ENCODE data around the gene MRPS18C. TPM values are rescaled to one million over a fixed set of nuclear protein-coding genes. Genes with fewer than 3 reads are reported as not detected.

The MRPS18C gene
- 83.9 and 86.6 TPM in 2 replicates for total RNA-seq

DNA sequence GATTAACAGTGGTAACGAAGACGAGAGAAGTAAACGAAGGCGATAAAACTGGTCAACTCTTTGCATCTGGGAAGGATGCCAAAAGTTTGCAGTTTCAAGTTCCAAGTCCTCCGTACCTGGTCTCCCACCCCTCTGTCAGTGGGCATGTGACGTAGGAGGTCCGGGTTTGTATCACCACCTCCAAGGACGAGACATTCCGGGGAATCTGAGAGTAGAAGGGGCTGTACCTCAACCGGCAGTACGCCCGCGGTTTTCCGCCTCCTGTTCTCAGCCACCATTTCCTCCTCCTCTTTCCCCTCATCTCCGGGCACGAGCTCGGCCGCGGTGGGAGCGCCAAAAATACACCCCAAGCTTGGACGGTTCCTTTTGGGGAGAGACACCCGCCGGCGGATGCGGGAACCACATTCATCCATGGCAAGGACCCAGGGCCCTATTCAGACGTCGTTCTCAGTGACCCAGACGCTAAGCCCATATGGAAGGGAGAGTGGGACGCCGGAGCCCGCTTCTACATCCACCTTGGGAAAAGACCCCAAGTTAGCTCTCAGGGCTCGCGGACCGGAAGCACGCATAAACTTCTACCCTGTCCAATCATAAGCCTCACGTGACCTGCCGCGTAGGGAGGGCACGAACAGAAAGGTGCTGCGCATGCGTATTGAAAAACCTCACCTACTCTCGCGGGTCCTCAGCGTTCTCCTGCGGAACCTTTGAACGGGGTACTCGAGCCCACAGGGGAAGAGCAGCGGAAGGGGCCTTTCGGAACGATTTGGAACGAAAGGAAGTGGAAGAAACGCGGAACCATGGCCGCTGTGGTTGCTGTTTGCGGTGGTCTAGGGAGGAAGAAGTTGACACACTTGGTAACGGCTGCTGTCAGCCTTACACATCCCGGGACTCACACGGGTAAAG, at the start of gene MRPS18C, which contains the start of gene HELQ:
Gene MRPS18C (plus strand): TSS at position 778 of the 903 bp plus-strand sequence. CDS start 20 bp downstream, at position 798.
Gene HELQ (minus strand): TSS at position 543 of the 903 bp plus-strand sequence. CDS start 130 bp downstream, at position 413.
- intact Hi-C loops (cut with micrococcal nuclease), result loop anchor here (1.0 to 5.0 kb wide), 10 partner anchors 30 to 1083 kb away; partner anchors contain the start of genes ABRAXAS1, COQ2, HNRNPD and PLAC8
- H3K4me3 Mint-ChIP-seq, result peak within 1 kb of the TSS; percentile 99
- H3K9me3 Mint-ChIP-seq, result no peaks in the 10 kb centered on the region
- H3K36me3 Mint-ChIP-seq (ENCODE audit: low read depth), result peaks cover 54% of the 10 kb centered on the region
- H3K27me3 Mint-ChIP-seq, result no peaks in the 10 kb centered on the region
- peak; percentile 98 for DNase-seq
- peaks cover 26% of the 10 kb centered on the region for H3K4me1 Mint-ChIP-seq
- peak within 1 kb of the TSS; percentile 100 for H3K27ac Mint-ChIP-seq

DNA sequence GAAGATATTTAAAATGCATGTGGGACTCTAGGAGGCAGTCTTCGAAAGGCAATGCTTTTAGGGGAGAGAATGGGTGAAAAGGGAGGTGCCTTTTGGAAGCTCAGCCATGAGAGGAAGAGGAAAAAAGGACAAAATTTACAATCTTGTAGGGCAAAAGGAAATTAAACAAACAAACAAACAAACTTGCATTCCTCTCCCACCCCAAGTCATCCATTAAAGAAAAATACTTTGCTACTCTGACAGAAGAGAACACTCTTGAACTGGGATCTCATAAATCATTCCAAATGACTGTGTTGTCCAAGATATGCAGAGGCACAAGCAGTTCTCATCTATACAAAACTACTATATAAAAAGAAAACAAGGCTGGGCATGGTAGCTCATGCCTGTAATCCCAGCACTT, 47.0 kb upstream of the MRPS18C start:
- Mint-ChIP-seq H3K27ac (no peak overlapping the region), H3K9me3 (no peaks in the 10 kb centered on the region), H3K27me3 (no peaks in the 10 kb centered on the region), H3K36me3 (ENCODE audit: low read depth) (peaks cover 22% of the 10 kb centered on the region), H3K4me3 (no peak overlapping the region), H3K4me1 (no peaks in the 10 kb centered on the region)
- intact Hi-C loops (cut with micrococcal nuclease), result no loop called here
- no peak for DNase-seq

DNA sequence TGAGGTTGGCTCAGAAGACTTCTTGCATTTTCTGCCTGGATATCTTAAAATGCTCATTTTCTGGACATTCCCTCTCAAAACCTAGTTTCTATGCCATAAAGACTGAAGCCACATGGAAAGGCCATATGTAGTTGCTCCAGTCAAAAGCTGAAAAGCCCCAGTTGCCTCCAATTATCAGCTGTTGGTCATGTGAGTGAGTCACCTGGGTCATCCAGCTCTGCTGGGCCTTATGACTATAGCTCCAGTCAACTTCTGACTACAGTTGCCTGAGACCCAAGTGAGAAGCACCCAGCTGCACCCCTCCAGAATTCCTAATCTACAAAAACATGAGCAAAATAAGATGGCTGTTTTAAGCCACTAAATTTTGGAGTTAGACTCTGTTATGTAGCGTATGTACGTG, 42.2 kb upstream of the MRPS18C start:
- Mint-ChIP-seq H3K4me1 (no peaks in the 10 kb centered on the region), H3K27ac (no peak overlapping the region), H3K9me3 (no peaks in the 10 kb centered on the region), H3K36me3 (ENCODE audit: low read depth) (peaks cover 28% of the 10 kb centered on the region), H3K27me3 (no peaks in the 10 kb centered on the region), H3K4me3 (no peak overlapping the region)
- intact Hi-C loops (cut with micrococcal nuclease), result no loop called here
- DNase-seq, result no peak

DNA sequence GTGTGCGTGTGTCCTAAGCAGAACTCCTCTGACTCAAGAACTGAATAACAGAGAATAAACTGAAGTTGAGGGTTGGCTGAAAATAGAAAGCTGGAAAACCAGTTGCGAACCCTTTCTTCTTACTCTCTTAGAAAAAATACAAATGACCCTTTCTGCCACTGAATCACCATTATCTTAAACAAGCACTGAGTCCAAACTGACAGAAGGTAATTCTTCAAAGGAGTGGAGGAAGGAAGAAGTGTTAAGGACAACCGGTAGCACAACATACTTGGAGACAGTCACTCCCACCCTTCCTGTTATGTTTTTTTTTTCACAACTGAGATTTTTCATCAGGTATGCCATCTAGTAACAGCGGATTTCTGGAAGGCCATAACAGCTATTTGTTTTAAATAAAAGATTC, 38.3 kb upstream of the MRPS18C start:
- no peaks in the 10 kb centered on the region for H3K9me3 Mint-ChIP-seq
- H3K4me3 Mint-ChIP-seq, result no peak overlapping the region
- peaks cover 29% of the 10 kb centered on the region for H3K36me3 Mint-ChIP-seq (ENCODE audit: low read depth)
- H3K27me3 Mint-ChIP-seq, result no peaks in the 10 kb centered on the region
- H3K4me1 Mint-ChIP-seq, result no peaks in the 10 kb centered on the region
- intact Hi-C loops (cut with micrococcal nuclease), result no loop called here
- DNase-seq, result no peak
- H3K27ac Mint-ChIP-seq, result peak overlapping the region; percentile 47

DNA sequence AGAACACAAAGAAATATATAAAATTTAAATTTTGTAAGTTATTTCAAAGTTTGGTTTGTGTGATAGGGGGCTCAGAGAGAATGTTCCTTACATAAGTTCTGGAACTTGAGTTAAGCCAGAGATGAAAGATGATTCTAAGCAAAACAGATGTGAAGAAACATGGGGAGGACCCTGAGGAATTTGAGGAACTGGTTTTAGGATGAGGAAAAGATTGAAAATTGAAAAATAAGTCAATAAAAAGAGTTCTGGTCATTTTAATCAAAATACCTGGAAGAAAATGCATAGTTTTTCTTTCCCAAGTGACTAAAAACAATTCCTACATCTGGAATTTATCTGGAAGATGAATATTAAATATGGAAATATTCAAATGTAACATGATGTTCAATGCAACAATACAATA, 37.6 kb upstream of the MRPS18C start:
- Mint-ChIP-seq H3K27me3 (no peaks in the 10 kb centered on the region), H3K4me1 (no peaks in the 10 kb centered on the region), H3K36me3 (ENCODE audit: low read depth) (peaks cover 26% of the 10 kb centered on the region), H3K4me3 (no peak overlapping the region), H3K27ac (no peak overlapping the region), H3K9me3 (no peaks in the 10 kb centered on the region)
- DNase-seq, result no peak
- intact Hi-C loops (cut with micrococcal nuclease), result no loop called here

DNA sequence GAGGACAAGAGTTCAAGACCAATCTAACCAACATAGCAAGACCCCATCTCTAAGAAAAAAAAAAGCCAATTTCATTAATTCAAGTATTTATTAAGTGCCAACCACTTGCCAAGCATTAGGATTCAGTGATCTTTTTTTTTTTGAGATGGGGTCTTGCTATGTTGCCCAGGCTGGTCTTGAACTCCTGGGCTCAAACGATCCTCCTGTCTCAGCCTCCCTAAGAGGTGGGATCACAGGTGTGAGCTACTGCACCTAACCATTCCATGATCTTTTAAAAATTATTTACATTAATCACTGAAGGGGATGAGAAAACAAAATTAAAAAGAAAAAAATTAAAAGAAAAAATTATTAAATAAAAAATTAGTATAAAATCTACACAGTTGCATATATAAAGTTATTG, 24.7 kb upstream of the MRPS18C start:
- no peaks in the 10 kb centered on the region for H3K9me3 Mint-ChIP-seq
- H3K27me3 Mint-ChIP-seq, result no peaks in the 10 kb centered on the region
- DNase-seq, result no peak
- no peak overlapping the region for H3K27ac Mint-ChIP-seq
- H3K4me3 Mint-ChIP-seq, result no peak overlapping the region
- peaks cover 28% of the 10 kb centered on the region for H3K36me3 Mint-ChIP-seq (ENCODE audit: low read depth)
- intact Hi-C loops (cut with micrococcal nuclease), result no loop called here
- peaks cover under 1% of the 10 kb centered on the region for H3K4me1 Mint-ChIP-seq

DNA sequence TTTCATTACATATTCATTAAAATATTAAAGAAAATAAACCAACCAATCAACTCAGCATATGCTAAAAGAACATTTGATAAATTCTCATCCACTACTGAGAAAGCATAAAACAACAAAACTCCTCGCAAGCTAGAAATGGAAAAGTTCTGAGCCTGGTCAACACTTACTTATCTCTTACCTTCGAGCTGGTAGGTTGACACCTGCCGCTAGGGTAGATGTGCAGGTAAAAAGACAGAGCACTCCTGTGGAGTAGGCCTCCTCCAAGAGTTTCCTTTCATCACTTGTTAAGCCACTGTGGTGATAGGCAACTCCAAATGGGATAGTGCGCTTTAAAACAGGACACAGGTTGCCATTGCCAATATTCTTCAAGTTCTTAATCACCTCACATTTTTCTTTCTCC, 19.2 kb upstream of the MRPS18C start:
- intact Hi-C loops (cut with micrococcal nuclease), result no loop called here
- H3K36me3 Mint-ChIP-seq (ENCODE audit: low read depth), result peaks cover 20% of the 10 kb centered on the region
- no peak overlapping the region for H3K4me3 Mint-ChIP-seq
- H3K4me1 Mint-ChIP-seq, result no peaks in the 10 kb centered on the region
- no peaks in the 10 kb centered on the region for H3K9me3 Mint-ChIP-seq
- no peak overlapping the region for H3K27ac Mint-ChIP-seq
- no peak for DNase-seq
- no peaks in the 10 kb centered on the region for H3K27me3 Mint-ChIP-seq

DNA sequence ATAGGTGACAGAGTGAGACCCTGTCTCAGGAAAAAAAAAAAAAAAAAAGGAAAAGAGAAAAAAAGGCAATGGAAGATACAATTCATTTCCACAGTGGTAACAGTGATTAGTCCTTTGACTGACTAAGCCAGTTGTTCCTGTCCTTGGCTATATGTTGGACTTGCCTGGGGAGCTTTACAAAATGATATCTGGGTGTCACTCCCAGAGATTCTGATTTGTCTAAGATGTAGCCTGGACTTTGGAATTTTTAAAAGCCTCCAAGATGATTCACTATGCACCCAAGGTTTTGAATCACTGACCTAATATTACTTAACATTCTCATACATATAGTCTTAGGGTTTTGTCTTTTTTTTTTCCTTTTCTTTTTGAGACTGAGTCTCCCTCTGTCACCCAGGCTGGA, 17.1 kb upstream of the MRPS18C start:
- H3K27ac Mint-ChIP-seq, result no peak overlapping the region

DNA sequence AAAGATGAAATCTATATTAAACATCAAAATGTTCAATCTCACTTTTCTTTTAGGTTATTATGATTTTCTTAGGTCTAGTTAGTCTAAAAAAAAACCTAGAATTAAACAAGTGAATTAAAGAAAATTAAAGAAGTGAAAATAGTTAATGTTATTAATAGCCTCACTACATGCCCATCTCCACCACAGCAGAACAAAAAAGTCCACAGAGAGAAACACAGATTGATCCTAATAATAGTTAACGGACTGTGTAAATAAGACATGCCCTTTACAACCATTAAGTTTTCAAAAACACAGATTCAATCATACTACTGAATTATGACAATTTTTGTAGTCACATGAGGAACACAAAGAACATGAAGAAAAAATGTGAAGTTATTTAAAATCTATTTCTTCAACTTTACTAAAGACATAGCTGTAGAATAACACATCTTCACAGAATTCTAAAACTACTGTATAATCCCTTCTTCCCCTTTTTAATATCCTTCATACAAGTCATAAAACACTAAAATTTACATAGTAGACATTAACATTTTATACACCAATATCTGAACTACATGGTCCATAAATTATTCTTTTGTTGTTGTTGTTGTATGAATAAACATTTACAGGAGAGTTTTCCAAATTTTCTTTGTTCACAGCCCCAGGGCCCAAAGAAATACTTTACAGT, 15.6 kb upstream of the MRPS18C start:
- intact Hi-C loops (cut with micrococcal nuclease), result no loop called here
- H3K36me3 Mint-ChIP-seq (ENCODE audit: low read depth), result peaks cover 28% of the 10 kb centered on the region

More for the DNA sequence above, 17.1 kb upstream of the MRPS18C start:
- H3K36me3 Mint-ChIP-seq (ENCODE audit: low read depth), result peaks cover 24% of the 10 kb centered on the region
- DNase-seq, result no peak
- intact Hi-C loops (cut with micrococcal nuclease), result no loop called here
- H3K4me3 Mint-ChIP-seq, result no peak overlapping the region
- H3K27me3 Mint-ChIP-seq, result no peaks in the 10 kb centered on the region
- H3K9me3 Mint-ChIP-seq, result no peaks in the 10 kb centered on the region
- H3K4me1 Mint-ChIP-seq, result no peaks in the 10 kb centered on the region

DNA sequence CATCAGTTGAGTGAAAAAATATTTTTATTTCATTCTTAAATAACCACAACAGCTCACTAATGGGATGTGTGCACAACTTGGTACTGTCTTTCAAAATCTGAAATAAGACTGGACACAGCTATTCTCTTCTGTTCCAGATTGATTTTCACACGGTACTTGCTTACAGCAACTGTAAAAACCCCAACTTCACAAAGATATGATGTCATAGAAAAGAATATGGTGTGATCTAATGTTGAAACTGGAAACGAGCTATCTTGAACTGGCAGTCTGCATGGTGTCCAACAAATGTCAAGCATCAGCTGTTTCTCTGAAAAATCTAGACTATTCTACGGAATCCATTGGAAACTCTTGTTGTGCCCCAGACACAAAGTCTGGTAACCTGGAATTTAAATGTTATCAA, 15.0 kb upstream of the MRPS18C start:
- no peak for DNase-seq
- H3K4me1 Mint-ChIP-seq, result no peaks in the 10 kb centered on the region
- no peak overlapping the region for H3K4me3 Mint-ChIP-seq
- no peaks in the 10 kb centered on the region for H3K9me3 Mint-ChIP-seq
- H3K27ac Mint-ChIP-seq, result no peak overlapping the region
- peaks cover 25% of the 10 kb centered on the region for H3K36me3 Mint-ChIP-seq (ENCODE audit: low read depth)
- H3K27me3 Mint-ChIP-seq, result no peaks in the 10 kb centered on the region
- intact Hi-C loops (cut with micrococcal nuclease), result no loop called here

More for the DNA sequence above, 15.6 kb upstream of the MRPS18C start:
- no peaks in the 10 kb centered on the region for H3K27me3 Mint-ChIP-seq
- no peaks in the 10 kb centered on the region for H3K9me3 Mint-ChIP-seq
- H3K4me1 Mint-ChIP-seq, result no peaks in the 10 kb centered on the region
- DNase-seq, result no peak
- no peak overlapping the region for H3K4me3 Mint-ChIP-seq
- H3K27ac Mint-ChIP-seq, result no peak overlapping the region

DNA sequence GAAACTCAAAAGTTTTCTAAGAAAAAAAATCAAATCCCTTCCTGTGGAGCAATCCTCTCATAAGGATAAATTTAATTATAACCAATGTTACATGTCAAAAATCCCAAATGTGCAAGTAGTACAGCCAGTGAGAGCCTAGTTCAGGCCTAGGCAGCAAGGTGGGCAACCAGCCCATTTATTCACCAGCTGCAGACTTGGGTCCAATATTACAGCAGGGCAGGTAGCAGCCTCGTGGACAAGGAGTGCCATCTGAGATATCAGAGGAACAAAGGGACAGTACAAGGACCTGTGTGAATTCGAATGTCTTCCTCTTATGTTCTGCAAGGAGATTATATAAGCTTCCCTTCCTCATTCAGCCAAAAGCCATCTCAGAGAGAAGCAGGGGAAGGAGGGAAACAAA, 6.8 kb upstream of the MRPS18C start:
- H3K4me3 Mint-ChIP-seq, result no peak overlapping the region
- H3K27me3 Mint-ChIP-seq, result no peaks in the 10 kb centered on the region
- peaks cover 30% of the 10 kb centered on the region for H3K36me3 Mint-ChIP-seq (ENCODE audit: low read depth)
- DNase-seq, result no peak
- H3K27ac Mint-ChIP-seq, result no peak overlapping the region
- H3K4me1 Mint-ChIP-seq, result peaks cover 3% of the 10 kb centered on the region
- no peaks in the 10 kb centered on the region for H3K9me3 Mint-ChIP-seq
- intact Hi-C loops (cut with micrococcal nuclease), result no loop called here

DNA sequence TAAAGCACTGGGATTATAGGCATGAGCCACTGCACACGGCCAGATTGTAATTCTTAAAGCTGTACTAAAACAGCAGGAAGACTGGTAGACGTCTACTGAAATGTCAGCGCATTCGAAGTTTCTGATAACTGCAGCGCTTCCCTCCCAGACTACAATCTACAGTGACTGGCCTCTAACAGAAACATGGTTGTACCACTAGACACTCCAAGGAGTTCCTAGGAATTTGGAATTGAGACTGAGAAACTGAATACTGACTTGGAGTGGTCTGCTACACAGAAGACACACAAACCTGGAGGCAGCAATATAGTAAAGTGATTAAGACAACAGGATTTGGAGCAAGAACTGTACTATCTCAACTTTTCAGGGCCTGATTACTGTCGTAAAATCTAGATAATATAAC, 1.2 kb upstream of the MRPS18C start:
- peaks cover 26% of the 10 kb centered on the region for H3K4me1 Mint-ChIP-seq
- no peaks in the 10 kb centered on the region for H3K27me3 Mint-ChIP-seq
- peaks cover 51% of the 10 kb centered on the region for H3K36me3 Mint-ChIP-seq (ENCODE audit: low read depth)
- H3K4me3 Mint-ChIP-seq, result peak overlapping the region; percentile 99
- peak; percentile 65 for DNase-seq
- intact Hi-C loops (cut with micrococcal nuclease), result loop anchor here (1.0 to 5.0 kb wide), 9 partner anchors 31 to 1082 kb away; partner anchors contain the start of genes ABRAXAS1, COQ2, HNRNPD and PLAC8
- H3K27ac Mint-ChIP-seq, result peak overlapping the region; percentile 100
- H3K9me3 Mint-ChIP-seq, result no peaks in the 10 kb centered on the region

DNA sequence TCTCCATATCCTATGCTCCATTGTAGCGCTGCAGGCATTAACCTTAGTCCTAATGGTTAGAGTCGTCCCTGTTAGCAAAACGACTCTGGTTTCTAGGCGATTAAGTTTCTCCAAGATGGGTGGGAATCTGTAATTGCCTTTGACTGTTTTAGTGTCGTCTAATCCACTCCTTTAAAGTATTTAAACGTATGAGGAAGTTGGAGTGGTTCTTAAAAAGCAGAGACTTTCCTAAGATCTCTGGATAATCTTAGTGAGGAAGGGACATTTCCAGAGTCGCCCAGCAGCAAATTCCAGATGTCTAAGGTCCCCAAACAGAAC, 285 bp downstream of the MRPS18C start:
- Mint-ChIP-seq H3K4me3 (peak overlapping the region; percentile 99), H3K27ac (peak overlapping the region; percentile 100), H3K27me3 (no peaks in the 10 kb centered on the region), H3K36me3 (ENCODE audit: low read depth) (peaks cover 53% of the 10 kb centered on the region), H3K4me1 (peaks cover 26% of the 10 kb centered on the region), H3K9me3 (no peaks in the 10 kb centered on the region)
- DNase-seq, result no peak
- intact Hi-C loops (cut with micrococcal nuclease), result loop anchor here (1.0 to 5.0 kb wide), 3 partner anchors 344 to 1084 kb away; partner anchors contain the start of genes HNRNPD and PLAC8

DNA sequence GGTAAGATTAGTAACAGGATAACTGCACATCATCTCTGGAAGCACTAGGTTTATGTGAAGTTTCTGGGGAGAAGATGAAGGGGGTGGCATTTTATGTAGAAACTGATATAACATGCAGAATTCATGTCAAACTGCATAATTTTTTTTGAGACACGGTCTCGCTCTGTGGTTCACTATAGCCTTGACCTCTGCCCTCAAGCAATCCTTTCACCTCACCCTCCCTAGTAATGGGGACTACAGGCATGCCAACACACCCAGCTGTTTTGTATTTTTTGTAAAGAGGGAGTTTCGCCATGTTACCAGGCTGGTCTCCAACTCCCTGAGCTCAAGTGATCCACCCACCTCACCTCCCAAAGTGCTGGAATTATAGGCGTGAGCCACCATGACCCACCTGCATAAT, 17.6 kb downstream of the MRPS18C start:
- Mint-ChIP-seq H3K9me3 (no peaks in the 10 kb centered on the region), H3K4me1 (no peaks in the 10 kb centered on the region), H3K27ac (no peak overlapping the region), H3K27me3 (no peaks in the 10 kb centered on the region), H3K4me3 (no peak overlapping the region), H3K36me3 (ENCODE audit: low read depth) (peaks cover 16% of the 10 kb centered on the region)
- intact Hi-C loops (cut with micrococcal nuclease), result no loop called here
- DNase-seq, result no peak
